ENCODE results near the gene LARP4. TPM values are rescaled to one million over a fixed set of nuclear protein-coding genes. Genes with fewer than 3 reads are reported as not detected.

LARP4 gene
- total and polyA plus RNA-seq, 9 of the 15 experiments (the other 6 are each of a cell fraction or from before 2014, with no cell fraction given), result 31.6 to 84.5 (median 52.4) TPM

DNA sequence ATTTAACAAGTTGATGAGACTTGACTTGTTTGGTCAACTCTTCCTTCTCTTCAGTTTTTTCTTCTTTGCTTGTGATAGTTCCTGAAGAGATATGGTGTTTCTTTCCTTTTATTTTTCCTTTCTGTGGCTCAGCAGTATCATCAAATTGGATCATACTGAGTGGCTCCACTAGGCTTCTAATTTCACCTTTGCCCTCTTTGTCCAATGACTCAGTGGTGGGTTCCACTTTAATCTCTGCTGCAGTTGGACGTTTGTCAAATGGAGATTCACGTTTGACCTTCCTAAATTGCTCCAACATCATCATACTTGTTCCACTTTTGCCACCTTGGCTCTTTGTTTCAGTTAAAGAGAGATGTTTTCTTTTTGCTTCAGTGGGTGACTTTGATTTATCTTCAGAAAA is 45.8 kb upstream of the LARP4 start (continued):
- no peak for TF ChIP-seq GABPB1 (CRISPR knock-in tag; IDR thresholded peaks at IDR 0.05)
- TF ChIP-seq, protein P1, sequence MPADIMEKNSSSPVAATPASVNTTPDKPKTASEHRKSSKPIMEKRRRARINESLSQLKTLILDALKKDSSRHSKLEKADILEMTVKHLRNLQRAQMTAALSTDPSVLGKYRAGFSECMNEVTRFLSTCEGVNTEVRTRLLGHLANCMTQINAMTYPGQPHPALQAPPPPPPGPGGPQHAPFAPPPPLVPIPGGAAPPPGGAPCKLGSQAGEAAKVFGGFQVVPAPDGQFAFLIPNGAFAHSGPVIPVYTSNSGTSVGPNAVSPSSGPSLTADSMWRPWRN (IDR thresholded peaks at IDR 0.05; ENCODE audit: low read depth), result no peak
- TF ChIP-seq, protein P2, sequence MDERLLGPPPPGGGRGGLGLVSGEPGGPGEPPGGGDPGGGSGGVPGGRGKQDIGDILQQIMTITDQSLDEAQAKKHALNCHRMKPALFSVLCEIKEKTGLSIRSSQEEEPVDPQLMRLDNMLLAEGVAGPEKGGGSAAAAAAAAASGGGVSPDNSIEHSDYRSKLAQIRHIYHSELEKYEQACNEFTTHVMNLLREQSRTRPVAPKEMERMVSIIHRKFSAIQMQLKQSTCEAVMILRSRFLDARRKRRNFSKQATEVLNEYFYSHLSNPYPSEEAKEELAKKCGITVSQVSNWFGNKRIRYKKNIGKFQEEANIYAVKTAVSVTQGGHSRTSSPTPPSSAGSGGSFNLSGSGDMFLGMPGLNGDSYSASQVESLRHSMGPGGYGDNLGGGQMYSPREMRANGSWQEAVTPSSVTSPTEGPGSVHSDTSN (CRISPR knock-in tag; IDR thresholded peaks at IDR 0.05; ENCODE audit: low read depth), result no peak
- TF ChIP-seq, protein P2 (tag; conservative IDR thresholded peaks at IDR 0.05; ENCODE audit: low read depth), result no peak
- TF ChIP-seq ZNF780A (CRISPR knock-in tag; IDR thresholded peaks at IDR 0.05), result no peak
- TF ChIP-seq, protein P3, sequence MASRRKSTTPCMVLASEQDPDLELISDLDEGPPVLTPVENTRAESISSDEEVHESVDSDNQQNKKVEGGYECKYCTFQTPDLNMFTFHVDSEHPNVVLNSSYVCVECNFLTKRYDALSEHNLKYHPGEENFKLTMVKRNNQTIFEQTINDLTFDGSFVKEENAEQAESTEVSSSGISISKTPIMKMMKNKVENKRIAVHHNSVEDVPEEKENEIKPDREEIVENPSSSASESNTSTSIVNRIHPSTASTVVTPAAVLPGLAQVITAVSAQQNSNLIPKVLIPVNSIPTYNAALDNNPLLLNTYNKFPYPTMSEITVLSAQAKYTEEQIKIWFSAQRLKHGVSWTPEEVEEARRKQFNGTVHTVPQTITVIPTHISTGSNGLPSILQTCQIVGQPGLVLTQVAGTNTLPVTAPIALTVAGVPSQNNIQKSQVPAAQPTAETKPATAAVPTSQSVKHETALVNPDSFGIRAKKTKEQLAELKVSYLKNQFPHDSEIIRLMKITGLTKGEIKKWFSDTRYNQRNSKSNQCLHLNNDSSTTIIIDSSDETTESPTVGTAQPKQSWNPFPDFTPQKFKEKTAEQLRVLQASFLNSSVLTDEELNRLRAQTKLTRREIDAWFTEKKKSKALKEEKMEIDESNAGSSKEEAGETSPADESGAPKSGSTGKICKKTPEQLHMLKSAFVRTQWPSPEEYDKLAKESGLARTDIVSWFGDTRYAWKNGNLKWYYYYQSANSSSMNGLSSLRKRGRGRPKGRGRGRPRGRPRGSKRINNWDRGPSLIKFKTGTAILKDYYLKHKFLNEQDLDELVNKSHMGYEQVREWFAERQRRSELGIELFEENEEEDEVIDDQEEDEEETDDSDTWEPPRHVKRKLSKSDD (conservative IDR thresholded peaks at IDR 0.05; ENCODE audit: low read length), result no peak
- no peak for TF ChIP-seq POLR2G (IDR thresholded peaks at IDR 0.05; ENCODE audit: low read depth, low read length)
- TF ChIP-seq, protein P4, sequence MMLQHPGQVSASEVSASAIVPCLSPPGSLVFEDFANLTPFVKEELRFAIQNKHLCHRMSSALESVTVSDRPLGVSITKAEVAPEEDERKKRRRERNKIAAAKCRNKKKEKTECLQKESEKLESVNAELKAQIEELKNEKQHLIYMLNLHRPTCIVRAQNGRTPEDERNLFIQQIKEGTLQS (IDR thresholded peaks at IDR 0.05), result no peak
- TF ChIP-seq, protein P4 (CRISPR knock-in tag; conservative IDR thresholded peaks at IDR 0.05), result no peak
- TF ChIP-seq NR2C2 (CRISPR knock-in tag; IDR thresholded peaks at IDR 0.05), result no peak
- peak; percentile 72 for TF ChIP-seq NR2C2 (tag; IDR thresholded peaks at IDR 0.05)
- TF ChIP-seq, protein P5, sequence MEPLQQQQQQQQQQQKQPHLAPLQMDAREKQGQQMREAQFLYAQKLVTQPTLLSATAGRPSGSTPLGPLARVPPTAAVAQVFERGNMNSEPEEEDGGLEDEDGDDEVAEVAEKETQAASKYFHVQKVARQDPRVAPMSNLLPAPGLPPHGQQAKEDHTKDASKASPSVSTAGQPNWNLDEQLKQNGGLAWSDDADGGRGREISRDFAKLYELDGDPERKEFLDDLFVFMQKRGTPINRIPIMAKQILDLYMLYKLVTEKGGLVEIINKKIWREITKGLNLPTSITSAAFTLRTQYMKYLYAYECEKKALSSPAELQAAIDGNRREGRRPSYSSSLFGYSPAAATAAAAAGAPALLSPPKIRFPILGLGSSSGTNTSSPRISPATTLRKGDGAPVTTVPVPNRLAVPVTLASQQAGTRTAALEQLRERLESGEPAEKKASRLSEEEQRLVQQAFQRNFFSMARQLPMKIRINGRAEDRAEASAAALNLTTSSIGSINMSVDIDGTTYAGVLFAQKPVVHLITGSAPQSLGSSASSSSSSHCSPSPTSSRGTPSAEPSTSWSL (CRISPR knock-in tag; IDR thresholded peaks at IDR 0.05; ENCODE audit: borderline replicate concordance), result no peak
- no peak for TF ChIP-seq XRCC3 (IDR thresholded peaks at IDR 0.05)
- no peak for TF ChIP-seq CTBP1 (IDR thresholded peaks at IDR 0.05; ENCODE audit: borderline replicate concordance)
- TF ChIP-seq NR2C1 (IDR thresholded peaks at IDR 0.05), result peak; percentile 46; the same call in 1 of the 2 replicates
- TF ChIP-seq NR2C1 (tag; IDR thresholded peaks at IDR 0.05), result peak; percentile 66; the same call in 1 of the 2 replicates
- TF ChIP-seq ZNF717 (CRISPR knock-in tag; IDR thresholded peaks at IDR 0.05), result no peak
- TF ChIP-seq EZH2 (IDR thresholded peaks at IDR 0.05; ENCODE audit: borderline replicate concordance, low read depth, low read length), result no peak
- no peak for TF ChIP-seq SNIP1 (IDR thresholded peaks at IDR 0.05; ENCODE audit: low read depth)
- TF ChIP-seq RAD51 (IDR thresholded peaks at IDR 0.05; ENCODE audit: borderline replicate concordance, low read depth), result no peak
- no peak for TF ChIP-seq TARDBP (IDR thresholded peaks at IDR 0.05)
- TF ChIP-seq DIDO1 (tag; IDR thresholded peaks at IDR 0.05; ENCODE audit: low read depth), result no peak
